ENCODE data around the gene LITAFD.
"Not testable (repeated sequence)": the region's sequence is repeated elsewhere in the genome, so short reads cannot be mapped to it uniquely, and the experiment has no call there.

The LITAFD gene

DNA sequence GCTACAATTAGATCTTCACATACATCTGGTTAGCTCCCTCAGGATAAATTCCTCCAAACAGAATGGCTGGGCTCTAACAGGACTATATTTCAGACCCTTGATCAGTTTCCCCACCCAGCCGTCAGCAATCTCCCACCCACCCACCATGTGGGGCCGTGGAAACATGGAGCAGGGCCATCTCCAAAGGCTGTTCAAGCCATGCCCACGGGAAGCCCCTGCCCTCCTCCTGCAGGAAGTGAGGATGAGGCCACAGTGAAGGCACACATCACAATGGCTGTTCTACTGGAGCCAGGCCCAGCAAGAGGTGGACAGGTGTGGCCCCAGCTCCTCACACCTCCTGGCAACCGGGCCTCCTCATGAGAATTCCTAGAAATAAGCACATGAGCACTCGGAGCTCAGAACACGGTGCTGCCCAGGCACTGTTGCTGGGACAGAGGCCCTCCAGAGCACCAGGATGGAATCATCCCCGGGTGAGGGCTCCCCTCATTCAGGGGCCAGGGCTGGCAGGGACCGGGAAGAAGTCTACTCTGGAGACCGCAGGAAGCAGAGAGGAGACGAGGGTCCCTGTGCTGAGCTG lies at the start of gene LITAFD:
Gene LITAFD (plus strand): TSS at position 311 of the 577 bp plus-strand sequence. CDS start 2,005 bp downstream, outside the sequence.
- no peak for DNase-seq (ENCODE audit: low spot score)

- DNase-seq (ENCODE audit: low spot score): no peak
These were observed 49.4 kb upstream of the LITAFD start for GRCh38 chr16:8832717-8833105.

DNA sequence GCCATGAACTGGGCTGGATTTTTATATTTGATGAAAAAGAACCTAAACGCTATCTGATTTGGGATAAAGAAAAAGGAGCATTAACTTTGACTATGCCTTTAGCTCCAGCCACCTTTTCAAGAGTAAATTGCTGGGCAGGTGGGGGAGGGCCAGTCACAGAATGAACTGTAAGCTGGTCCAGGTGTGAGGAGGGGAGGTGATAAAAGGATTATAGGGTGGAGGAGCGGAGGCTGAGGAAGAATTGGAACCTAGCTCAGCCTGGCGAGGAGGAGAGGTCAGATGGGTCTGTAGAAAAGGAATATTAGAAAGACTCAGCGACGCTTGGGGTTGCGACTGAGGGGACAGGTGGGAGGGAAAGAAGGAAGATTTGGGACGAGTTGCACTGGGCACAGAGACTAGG lies 45.4 kb upstream of the LITAFD start:
- not testable (repeated sequence) for DNase-seq (ENCODE audit: low spot score)

DNA sequence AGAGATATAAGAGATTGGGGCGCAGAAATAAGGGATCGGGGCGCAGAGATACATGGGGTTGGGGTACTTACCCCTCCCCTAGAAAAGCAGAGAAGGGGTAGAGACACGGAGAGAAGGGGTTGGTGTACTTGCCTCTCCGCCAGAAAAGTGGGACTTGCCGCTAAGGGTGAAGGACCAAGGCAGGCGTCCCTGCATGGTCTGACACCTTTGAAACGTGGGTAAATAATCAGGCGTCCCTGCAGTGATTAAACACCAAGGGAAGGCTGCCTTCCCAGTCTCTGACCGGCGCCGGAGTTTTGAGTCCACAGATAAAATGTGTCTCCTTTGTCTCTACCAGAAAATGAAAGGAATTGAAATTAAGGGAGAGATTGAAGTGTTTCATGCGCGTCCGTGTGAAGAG lies 44.6 kb upstream of the LITAFD start:
- not testable (repeated sequence) for DNase-seq (ENCODE audit: low spot score)

DNA sequence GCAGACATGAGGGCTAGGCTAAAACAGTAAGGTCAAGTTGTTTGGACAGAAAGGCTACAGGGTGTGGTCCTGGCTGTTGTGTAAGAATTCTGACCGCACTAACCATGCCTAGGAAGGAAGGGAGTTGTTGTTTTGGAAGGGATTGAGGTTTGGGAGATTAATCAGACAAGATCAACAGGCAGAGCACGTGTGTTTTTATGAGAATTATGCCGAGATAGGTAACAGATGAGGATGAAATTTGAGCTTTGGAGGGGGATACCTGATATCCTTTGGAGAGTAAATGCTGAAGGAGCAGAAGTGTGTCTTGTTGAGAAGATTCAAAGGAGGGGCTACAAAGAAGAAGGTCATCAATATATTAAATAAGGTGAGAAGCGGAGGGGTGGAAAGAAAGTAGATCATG lies 40.1 kb upstream of the LITAFD start:
- DNase-seq (ENCODE audit: low spot score): not testable (repeated sequence)

GRCh38 chr16:8843296-8843695 lies 38.9 kb upstream of the LITAFD start:
- DNase-seq (ENCODE audit: low spot score): not testable (repeated sequence)

DNA sequence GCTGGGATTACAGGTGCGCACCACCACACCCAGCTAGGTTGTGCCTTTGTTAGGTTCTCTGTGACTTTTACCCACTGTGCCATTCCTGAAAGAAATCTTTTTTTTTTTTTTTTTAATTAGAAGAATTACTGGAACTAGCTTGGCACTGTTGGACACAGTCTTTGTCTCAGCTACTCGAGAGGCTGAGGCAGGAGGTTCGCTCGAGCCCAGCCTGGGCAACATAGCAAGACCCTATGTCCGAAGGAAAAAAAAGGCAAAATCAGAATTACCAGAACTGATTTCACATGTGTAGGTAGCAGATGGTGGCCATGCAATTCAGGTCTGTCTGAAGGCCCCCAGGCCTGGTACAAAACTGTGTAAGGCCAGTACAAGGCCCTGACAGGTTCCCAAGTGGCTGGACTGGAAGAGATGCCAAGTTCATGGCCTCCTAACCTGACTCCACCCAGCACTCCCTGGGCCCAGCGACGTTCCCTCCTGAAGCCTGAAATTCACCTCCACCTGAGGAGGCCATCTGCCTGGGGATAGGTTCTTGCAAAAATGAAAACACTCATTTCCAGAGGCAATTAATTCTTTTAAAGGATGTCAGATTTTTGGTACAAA lies 36.4 kb upstream of the LITAFD start:
- no peak for DNase-seq (ENCODE audit: low spot score)

GRCh38 chr16:8846401-8846932 lies 35.7 kb upstream of the LITAFD start:
- no peak for DNase-seq (ENCODE audit: low spot score)

GRCh38 chr16:8847145-8847544 lies 35.0 kb upstream of the LITAFD start:
- peak; percentile 54 for DNase-seq (ENCODE audit: low spot score)

DNA sequence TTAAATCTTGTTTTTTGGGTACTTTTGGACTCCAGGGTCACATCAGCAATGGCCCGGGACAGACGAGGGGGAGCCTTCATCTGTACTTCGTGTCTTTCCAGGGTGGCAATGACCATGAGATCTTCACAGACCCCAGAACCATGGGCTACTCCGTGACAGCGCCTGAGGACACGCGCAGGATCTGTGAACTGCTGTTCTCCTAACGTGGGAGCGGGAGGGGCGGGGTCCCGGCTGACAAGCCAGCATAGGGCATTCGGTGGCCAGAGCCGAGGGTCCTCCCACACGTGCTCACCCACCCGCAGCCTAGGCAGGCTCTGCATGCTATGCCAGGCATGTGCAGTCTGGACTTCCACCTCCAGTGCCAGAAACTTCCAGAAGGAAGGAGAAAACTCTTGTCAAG lies 34.5 kb upstream of the LITAFD start:
- DNase-seq (ENCODE audit: low spot score): no peak

DNA sequence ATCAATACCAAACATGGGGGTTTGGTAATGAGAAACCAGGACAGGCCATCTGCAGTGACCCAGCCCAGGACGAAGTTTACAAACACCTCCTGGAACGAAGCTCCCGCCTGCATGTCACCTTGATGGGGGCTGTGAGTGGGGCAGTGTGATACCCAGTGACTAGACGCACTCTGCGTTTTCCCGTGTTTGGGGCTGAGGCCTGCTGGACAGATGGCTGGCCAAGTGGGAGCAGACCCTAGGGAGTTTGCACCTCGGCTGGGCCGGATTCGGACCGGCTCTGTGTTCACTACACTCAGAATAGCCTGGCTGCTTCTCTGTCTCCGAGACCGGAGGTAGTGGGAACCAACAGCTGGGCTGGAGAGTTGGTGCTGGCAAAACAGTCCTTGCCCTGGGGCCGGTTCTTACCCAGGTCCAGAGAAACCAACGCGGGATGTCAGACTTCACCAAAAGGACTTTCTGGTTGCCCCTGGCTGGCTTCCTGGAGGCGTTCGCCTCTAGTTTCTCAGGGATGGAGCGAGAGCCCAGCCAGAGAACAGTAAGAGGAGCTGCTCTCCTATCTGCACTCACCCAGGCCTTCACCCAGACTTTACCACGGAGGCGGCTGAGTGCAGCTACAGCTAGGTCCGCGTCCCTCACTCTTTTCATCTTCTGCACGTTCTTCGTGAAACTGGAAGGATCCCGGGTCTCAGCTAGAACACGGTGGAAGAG lies 33.8 kb upstream of the LITAFD start:
- DNase-seq (ENCODE audit: low spot score): no peak

GRCh38 chr16:8848939-8849391 lies 33.2 kb upstream of the LITAFD start:
- DNase-seq (ENCODE audit: low spot score): no peak

GRCh38 chr16:8849411-8850011 lies 32.6 kb upstream of the LITAFD start:
- DNase-seq (ENCODE audit: low spot score): peak; percentile 51

DNA sequence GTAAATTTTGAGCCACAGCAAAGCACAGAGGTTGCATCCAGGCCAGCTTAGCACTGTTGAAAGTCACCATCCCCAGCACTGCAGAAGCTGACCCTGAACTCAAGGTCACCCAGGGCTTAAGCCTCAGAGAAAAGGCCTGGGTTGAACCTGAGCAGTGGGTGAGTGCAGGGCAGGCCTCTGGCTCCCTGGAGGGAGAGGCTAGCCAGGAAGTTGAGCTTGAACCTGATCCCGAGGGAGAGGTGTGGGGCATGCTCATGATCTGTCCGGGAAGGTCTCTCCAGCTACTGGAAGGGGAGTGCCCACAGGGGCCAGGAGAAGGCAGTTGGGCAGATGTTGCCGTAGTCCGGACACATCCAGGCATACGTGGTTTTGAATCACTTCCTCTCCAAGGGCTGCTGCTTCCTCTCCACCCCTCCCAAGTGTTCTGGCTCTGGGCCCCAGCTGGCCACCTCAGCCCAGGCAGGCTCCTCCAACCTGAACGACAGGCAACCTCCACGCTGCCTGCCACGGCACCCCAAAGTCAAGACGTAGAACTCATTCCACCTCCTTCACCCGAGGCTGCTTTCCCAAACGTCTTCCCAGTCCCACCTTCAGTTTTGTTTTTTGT lies 31.8 kb upstream of the LITAFD start:
- no peak for DNase-seq (ENCODE audit: low spot score)

GRCh38 chr16:8851761-8852403 lies 30.3 kb upstream of the LITAFD start:
- DNase-seq (ENCODE audit: low spot score): no peak

GRCh38 chr16:8852534-8852933 lies 29.6 kb upstream of the LITAFD start:
- no peak for DNase-seq (ENCODE audit: low spot score)

DNA sequence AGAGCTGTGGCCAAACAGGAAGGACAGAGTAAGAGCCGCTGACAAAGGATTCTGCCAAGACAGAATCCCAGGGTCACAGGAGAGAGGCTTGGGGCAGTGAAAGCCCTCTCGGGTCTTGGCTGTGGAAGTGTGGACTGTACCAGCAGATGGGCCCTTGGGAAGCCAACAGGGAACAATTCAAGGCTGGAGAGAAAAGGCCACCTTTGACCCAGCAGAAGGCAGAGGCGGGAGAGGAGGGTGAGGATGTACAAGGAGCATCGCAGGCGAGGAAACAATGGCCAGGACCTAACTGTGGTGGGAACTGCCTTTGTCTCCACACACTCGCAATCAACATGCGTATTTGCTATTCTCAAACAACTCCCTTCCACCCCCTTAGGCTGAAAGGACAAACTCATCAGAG lies 29.0 kb upstream of the LITAFD start:
- no peak for DNase-seq (ENCODE audit: low spot score)

- no peak for DNase-seq (ENCODE audit: low spot score)
These were observed 28.5 kb upstream of the LITAFD start for GRCh38 chr16:8853611-8854010.

GRCh38 chr16:8854298-8854948 lies 27.7 kb upstream of the LITAFD start:
- no peak for DNase-seq (ENCODE audit: low spot score)

GRCh38 chr16:8855051-8855786 lies 26.9 kb upstream of the LITAFD start:
- no peak for DNase-seq (ENCODE audit: low spot score)

DNA sequence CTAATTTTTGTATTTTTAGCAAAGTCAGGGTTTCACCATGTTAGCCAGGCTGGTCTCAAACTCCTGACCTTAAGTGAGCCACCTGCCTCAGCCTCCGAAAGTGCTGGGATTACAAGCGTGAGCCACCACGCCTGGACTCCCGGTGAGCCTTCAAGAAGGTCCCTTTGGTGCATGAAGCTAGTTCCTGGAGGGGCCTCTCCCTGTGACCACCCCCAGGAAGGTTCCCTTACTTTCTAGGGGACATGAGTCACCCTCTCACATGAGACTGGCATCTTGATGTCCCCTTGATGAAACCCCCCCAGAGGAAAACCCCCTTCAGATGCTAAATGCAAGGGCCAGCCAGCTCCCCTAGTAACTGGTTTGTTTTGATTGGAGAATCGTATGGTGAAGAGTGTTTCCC lies 26.2 kb upstream of the LITAFD start:
- DNase-seq (ENCODE audit: low spot score): no peak

All from putamen (tissue), 1 donor.